ENCODE data around the gene VRK1.
"Not testable (repeated sequence)": the region's sequence is repeated elsewhere in the genome, so short reads cannot be mapped to it uniquely, and the experiment has no call there.

VRK1 gene, protein sequence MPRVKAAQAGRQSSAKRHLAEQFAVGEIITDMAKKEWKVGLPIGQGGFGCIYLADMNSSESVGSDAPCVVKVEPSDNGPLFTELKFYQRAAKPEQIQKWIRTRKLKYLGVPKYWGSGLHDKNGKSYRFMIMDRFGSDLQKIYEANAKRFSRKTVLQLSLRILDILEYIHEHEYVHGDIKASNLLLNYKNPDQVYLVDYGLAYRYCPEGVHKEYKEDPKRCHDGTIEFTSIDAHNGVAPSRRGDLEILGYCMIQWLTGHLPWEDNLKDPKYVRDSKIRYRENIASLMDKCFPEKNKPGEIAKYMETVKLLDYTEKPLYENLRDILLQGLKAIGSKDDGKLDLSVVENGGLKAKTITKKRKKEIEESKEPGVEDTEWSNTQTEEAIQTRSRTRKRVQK

DNA sequence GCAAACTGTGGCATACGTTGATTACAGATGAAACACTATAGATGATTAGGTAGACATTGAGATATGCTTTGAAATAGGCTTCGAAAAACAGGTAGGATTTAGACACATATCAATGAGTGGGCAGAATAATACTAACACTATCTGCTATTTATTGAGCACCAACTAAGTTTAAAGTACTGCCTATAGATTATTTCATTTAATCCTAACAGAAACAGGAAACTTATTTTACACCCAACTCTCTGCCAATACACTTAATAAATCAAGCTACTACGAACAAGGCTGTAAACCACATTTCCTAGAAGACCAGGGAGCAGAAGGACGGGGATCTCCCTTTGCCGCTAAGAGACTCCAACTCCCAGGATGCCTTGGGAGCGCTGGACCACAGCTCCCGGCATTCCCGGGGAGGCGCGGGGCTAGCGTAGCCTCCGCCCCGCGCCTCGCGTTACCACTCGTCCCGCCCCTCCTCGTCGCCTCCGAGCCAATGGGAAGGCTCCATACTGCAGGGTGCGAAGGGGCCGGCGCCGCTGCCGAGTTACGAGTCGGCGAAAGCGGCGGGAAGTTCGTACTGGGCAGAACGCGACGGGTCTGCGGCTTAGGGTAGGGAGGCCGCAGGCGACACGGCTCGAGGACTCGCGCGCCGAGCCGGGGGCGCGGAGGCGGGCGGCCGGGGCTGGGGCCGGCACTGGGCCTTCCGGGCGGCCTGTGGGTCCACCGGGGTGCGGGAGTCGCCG is at the start of gene VRK1:
VRK1 (plus strand) TSS at position 532 of the 731 bp plus-strand sequence. CDS start 36,090 bp downstream, outside the sequence.
- DNase-seq = peak; percentile 97

- no peak for DNase-seq
Measured at GRCh38 chr14:96747608-96748007, 49.6 kb upstream of the VRK1 start.

- peak; percentile 86 for DNase-seq
Measured at GRCh38 chr14:96748362-96748761, 48.8 kb upstream of the VRK1 start.

- DNase-seq = no peak
Measured at GRCh38 chr14:96751505-96751904, 45.7 kb upstream of the VRK1 start.

DNA sequence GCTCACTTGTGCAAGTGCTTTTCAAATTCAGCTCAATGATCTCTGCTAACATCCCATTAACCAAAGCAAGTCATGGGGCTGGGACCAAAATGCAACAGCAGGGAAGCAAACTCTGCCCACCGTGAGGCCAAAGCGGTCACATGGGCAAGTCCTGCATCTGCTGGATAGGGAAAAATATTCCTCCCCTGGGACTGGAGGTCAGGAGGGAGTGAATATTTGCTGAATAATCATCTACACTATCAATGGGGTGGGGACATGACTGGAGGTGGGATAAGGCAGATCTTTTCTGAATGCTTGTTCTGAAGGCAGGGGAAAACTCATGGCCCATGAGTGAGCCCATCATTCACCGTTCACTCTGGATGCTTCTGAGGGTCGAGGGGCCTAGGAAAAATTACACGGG is 45.1 kb upstream of the VRK1 start:
- no peak for DNase-seq

- DNase-seq = no peak
Measured at GRCh38 chr14:96752594-96752993, 44.6 kb upstream of the VRK1 start.

- peak; percentile 51 for DNase-seq
Measured at GRCh38 chr14:96754162-96754844, 42.9 kb upstream of the VRK1 start.

GRCh38 chr14:96754845-96755184 is 42.4 kb upstream of the VRK1 start:
- peak; percentile 99 for DNase-seq

DNA sequence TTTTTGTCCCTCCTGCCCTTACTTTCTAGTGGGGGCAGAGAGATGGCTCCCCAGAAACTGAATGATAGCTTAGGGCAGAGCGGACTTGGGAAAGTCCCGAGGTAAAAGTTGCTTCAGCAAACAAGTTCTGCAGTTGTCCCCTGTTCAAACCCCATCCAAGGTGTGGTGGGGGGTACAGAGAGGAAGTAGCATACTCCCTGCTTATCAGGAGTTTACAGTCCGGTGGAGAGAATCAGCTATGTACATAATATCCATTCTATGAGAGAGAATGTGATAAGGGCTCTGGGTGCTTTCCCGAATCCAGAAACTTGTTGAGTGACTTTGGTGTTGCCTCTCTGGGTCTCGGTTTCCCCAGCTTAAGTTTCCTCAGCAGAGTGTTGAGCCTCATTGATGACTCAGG is 40.4 kb upstream of the VRK1 start:
- DNase-seq = no peak

- no peak for DNase-seq
Measured at GRCh38 chr14:96757456-96757855, 39.7 kb upstream of the VRK1 start.

DNA sequence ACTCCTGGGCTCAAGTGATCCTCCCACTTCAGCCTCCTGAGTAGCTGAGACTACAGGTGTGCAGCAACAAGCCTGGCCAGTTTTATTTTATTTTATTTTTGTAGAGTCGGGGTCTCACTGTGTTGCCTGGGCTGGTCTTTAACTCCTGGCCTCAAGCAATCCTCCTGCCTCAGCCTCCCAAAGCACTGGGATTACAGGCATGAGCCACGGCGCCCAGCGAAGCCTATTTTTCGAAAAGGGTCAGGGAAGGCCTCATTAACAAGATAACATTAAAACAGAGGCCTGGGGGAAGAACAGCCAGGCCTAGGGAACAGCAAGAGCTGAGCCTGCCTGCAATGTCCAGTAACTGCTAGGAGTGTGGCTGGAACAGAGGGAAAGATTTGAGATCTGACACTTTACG is 36.1 kb upstream of the VRK1 start:
- no peak for DNase-seq

DNA sequence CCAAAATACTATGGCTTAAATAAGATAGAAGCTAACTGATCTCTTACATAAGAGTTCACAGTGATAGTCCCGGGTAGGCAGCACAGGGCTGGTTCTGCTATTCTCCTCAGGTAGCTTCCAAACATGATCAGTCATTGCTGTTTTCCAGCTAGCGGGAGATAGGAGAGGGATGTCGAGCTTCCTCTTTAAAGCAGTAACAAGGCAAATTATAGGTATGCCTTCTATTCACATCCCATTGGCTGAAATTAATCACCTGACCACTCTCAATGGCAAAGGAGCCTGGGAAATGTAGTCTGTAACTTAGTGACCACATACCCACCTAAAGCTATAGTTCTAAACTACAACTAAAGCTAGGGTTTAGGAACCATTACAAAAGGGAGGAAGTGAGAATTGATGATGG is 34.5 kb upstream of the VRK1 start:
- DNase-seq = peak; percentile 84

DNA sequence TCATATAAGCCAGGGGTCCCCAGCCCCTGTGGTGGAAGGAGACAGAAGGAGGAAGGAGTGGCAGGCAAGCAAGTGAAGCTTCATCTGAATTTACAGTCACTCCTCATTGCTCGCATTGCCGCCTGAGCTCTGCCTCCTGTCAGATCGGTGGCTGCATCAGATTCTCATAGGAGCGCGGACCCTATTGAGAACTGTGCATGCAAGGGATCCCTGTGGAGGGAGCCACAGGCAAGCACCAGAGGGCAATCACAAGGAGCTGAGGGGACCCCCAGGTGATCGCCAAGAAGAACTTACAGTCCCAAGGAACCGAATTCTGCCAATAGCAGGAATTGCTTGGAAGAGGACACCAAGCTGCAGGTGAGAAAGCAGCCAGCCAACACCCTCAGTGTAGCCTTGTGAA is 33.2 kb upstream of the VRK1 start:
- no peak for DNase-seq

DNA sequence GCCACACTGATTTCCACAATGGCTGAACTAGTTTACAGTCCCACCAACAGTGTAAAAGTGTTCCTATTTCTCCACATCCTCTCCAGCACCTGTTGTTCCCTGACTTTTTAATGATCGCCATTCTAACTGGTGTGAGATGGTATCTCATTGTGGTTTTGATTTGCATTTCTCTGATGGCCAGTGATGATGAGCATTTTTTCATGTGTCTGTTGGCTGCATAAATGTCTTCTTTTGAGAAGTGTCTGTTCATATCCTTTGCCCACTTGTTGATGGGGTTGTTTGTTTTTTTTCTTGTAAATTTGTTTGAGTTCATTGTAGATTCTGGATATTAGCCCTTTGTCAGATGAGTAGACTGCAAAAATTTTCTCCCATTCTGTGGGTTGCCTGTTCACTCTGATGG is 32.0 kb upstream of the VRK1 start:
- DNase-seq = not testable (repeated sequence)

DNA sequence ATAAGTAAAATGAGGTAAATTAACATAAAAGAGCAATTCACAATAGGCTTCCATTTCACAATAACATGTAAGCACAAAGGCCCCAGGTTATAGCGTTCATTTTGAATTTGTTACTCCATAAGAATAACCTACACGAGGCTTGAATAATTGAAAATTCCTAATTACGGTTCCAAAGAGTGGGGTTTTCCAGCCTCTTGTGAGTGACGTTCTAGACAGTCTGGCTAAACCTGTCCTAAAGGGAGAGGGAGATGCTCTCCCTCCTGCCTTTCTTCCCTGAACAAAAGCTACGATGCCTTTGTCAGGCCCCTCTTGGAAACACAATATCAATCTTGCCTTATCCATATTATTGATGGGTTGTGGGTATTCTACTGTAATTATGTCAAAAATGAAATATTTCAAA is 24.3 kb upstream of the VRK1 start:
- no peak for DNase-seq

- DNase-seq = no peak
Measured at GRCh38 chr14:96776791-96777190, 20.4 kb upstream of the VRK1 start.

GRCh38 chr14:96780500-96780899 is 16.7 kb upstream of the VRK1 start:
- DNase-seq = no peak

GRCh38 chr14:96781371-96781770 is 15.8 kb upstream of the VRK1 start:
- DNase-seq = no peak

DNA sequence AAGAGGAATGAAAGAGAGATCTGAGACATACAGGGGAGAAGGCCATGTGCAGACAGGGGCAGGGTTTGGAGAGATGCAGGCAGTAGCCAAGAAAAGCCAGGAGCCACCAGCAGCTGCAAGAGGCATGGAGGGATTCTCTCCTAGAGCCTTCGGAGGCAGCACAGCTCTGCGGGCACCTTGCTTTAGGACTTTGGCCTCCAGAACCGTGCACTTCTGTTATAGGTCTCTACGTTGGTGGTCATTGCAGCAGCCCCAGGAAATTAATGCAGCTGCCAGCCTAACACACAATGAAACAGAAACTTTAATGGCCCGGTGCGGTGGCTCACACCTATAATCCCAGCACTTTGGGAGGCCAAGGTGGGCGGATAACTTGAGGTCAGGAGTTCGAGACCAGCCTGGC is 14.7 kb upstream of the VRK1 start:
- DNase-seq = no peak

DNA sequence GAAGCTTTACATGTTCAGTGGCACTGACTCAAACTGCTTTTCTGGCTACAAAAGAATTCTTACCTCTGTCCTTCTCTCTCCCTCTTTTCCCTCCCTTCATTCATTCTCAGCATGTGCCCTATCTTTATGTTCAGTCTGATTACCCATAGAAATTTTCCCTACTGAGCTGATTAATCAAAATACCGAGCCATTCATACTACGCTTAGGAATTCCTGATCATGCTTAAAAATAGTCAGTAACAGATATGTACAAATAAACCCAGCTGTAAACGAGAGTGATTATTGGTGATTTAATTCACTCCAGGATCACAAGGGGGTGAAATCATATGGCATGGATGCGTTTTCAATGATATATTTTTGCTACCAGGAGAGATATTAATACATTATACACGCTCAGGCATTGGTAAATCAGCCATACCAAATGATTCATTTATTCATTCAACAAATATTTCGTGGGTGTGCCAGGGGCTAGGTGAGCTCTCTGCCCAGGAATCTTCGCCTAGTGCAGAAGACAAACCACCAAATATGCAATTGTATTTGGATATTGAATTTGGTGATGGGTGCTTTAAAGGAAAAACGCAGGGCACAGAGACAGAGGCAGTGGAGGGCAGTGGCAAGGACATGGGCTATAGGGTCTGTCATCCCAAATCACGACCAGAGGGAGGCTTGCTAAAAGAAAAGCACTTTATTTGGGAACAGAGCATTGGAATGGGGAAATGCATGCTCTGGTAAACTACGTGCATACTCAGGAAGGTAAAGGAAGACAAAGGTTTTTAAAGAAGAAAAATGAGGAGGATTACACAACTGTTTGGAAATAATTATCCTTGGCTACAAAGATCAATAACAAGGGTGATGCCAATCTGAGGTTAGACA is 13.9 kb upstream of the VRK1 start:
- no peak for DNase-seq

DNA sequence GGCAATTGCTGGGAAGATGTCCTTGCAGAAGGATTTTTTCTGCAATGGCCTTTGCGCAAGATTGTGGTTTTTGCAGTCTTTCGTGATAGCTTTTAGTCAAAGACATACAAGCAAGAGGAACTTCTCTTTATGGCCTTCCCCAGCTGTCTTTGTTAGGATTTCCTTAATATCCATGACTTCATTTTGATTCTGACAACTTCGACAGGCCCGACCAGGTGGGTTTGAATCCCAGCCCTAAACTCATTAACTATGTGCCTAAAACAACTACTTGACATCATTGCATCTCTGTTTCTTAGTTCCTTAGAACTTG is 13.3 kb upstream of the VRK1 start:
- DNase-seq = no peak

DNA sequence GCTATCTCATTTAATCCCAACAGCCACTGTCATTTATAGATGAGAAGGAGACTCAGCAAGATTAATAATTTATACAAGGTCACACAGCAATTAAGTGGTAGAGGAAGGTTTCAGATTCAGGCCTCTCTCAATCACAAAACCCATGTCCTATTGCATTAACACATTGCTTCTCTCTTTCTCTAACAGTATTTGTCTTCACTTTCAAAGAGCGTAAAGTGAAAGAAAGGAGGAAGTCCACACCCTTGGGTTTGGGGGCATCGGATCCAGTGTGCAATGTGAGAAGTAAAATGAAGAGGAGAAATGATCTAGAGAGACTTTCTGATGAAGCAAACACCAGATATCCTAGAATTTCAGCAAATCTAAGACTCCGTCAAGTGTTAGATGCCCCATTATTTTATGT is 7.0 kb upstream of the VRK1 start:
- DNase-seq = no peak

- no peak for DNase-seq
Measured at GRCh38 chr14:96790706-96791105, 6.5 kb upstream of the VRK1 start.

All from NCI-H2171 treated with DMSO at 0.1 percent for 48 hours (cell line).